ENCODE measurements around the gene PRPF39. TPM values are rescaled to one million over a fixed set of nuclear protein-coding genes. Genes with fewer than 3 reads are reported as not detected.

PRPF39 gene, protein sequence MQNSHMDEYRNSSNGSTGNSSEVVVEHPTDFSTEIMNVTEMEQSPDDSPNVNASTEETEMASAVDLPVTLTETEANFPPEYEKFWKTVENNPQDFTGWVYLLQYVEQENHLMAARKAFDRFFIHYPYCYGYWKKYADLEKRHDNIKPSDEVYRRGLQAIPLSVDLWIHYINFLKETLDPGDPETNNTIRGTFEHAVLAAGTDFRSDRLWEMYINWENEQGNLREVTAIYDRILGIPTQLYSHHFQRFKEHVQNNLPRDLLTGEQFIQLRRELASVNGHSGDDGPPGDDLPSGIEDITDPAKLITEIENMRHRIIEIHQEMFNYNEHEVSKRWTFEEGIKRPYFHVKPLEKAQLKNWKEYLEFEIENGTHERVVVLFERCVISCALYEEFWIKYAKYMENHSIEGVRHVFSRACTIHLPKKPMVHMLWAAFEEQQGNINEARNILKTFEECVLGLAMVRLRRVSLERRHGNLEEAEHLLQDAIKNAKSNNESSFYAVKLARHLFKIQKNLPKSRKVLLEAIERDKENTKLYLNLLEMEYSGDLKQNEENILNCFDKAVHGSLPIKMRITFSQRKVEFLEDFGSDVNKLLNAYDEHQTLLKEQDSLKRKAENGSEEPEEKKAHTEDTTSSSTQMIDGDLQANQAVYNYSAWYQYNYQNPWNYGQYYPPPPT
- 13.0 and 14.2 TPM in 2 replicates for total RNA-seq

GRCh38 chr14:45083976-45084722 is at the start of gene PRPF39:
Gene PRPF39, plus strand, starts transcription at chr14:45084116. Its CDS starts 11,124 bp downstream, at chr14:45095240.

GRCh38 chr14:45134051-45134958 is 50.4 kb downstream of the PRPF39 start, which contains the start of gene FKBP3:
Gene FKBP3, minus strand, starts transcription at chr14:45134481. Its CDS starts 25 bp downstream, at chr14:45134456.

GRCh38 chr14:45135659-45136395 is 51.9 kb downstream of the PRPF39 start, which contains the start of gene FANCM:
Gene FANCM, plus strand, starts transcription at chr14:45135930. Its CDS starts 102 bp downstream, at chr14:45136032.

Other genes starting within 250 kb of the PRPF39 start
- gene KLHL28, start 122.2 kb upstream of the PRPF39 start, total RNA-seq, result 3.0 and 3.8 TPM in 2 replicates
- gene TOGARAM1, start 121.9 kb upstream of the PRPF39 start, total RNA-seq, result 6.1 and 10.7 TPM in 2 replicates
- gene FKBP3, start 50.4 kb downstream of the PRPF39 start, total RNA-seq, result 55.7 and 55.9 TPM in 2 replicates
- 7.2 and 7.6 TPM in 2 replicates for gene FANCM, start 51.8 kb downstream of the PRPF39 start, total RNA-seq
- gene MIS18BP1, start 169.1 kb downstream of the PRPF39 start, total RNA-seq, result 31.0 and 31.8 TPM in 2 replicates

All from mammary microvascular endothelial cell (primary cell).